Posterior cingulate gyrus (tissue), 11 donors: Measurements from ENCODE around the gene EPHA1.
"Not testable (repeated sequence)": the region's sequence is repeated elsewhere in the genome, so short reads cannot be mapped to it uniquely, and the experiment has no call there.

Experiments used
- DNase-seq, 10 donors: peaks; one replicate each; pipeline versions ENCODE4 v3.0.0 to v3.0.0-alpha.2; 2020 to 2021; ENCODE audit warnings: mixed read lengths in 3 of 10
- intact Hi-C: fragments of 100-400 bp; cut with DNase I; formaldehyde crosslinking; loops from one replicate; pipeline ENCODE4 v1.15.1; 2023

The EPHA1 gene

GRCh38 chr7:143407287-143408251, 1.1 kb downstream of the EPHA1 start:
- no peak for DNase-seq
- intact Hi-C loops = no loop called here

GRCh38 chr7:143406002-143406357, 2.7 kb downstream of the EPHA1 start:
- intact Hi-C loops = no loop called here
- no peak for DNase-seq

GRCh38 chr7:143405173-143406001, 3.3 kb downstream of the EPHA1 start:
- peak in 1 of 10 donors; percentile 33 for DNase-seq
- intact Hi-C loops = no loop called here

GRCh38 chr7:143402233-143402632, 6.4 kb downstream of the EPHA1 start:
- DNase-seq, intact Hi-C loops: not testable (repeated sequence)

GRCh38 chr7:143401265-143401664, 7.4 kb downstream of the EPHA1 start:
- intact Hi-C loops = no loop called here
- peak in 1 of 10 donors; percentile 83 for DNase-seq

GRCh38 chr7:143399642-143400041, 9.0 kb downstream of the EPHA1 start:
- intact Hi-C loops = no loop called here
- DNase-seq = peak in 1 of 10 donors; percentile 80

GRCh38 chr7:143399151-143399550, 9.5 kb downstream of the EPHA1 start:
- peak in 2 of 10 donors; percentile 43 to 52 for DNase-seq
- intact Hi-C loops = no loop called here

GRCh38 chr7:143398616-143399015, 10.0 kb downstream of the EPHA1 start:
- intact Hi-C loops = no loop called here

GRCh38 chr7:143397710-143398530, 10.7 kb downstream of the EPHA1 start:
- peak in 2 of 10 donors; percentile 57 to 71 for DNase-seq
- intact Hi-C loops = no loop called here

More at GRCh38 chr7:143398616-143399015, 10.0 kb downstream of the EPHA1 start:
- DNase-seq = peak in 2 of 10 donors; percentile 39 to 74

GRCh38 chr7:143396625-143397556, 11.8 kb downstream of the EPHA1 start:
- intact Hi-C loops = no loop called here
- DNase-seq = peak in 2 of 10 donors; percentile 79 to 81

- DNase-seq = peak in 2 of 10 donors; percentile 50 to 75
- intact Hi-C loops = no loop called here
These were observed 12.5 kb downstream of the EPHA1 start for GRCh38 chr7:143396182-143396581.

- intact Hi-C loops = no loop called here
- peak in 3 of 10 donors; percentile 47 to 87 (median 68) for DNase-seq
These were observed 13.2 kb downstream of the EPHA1 start for GRCh38 chr7:143395187-143396149.

GRCh38 chr7:143394777-143395176, 13.9 kb downstream of the EPHA1 start:
- peak in 2 of 10 donors; percentile 47 to 56 for DNase-seq
- intact Hi-C loops = no loop called here

GRCh38 chr7:143394068-143394467, 14.6 kb downstream of the EPHA1 start:
- DNase-seq = peak in 1 of 10 donors; percentile 16
- intact Hi-C loops = no loop called here

- DNase-seq = peak in 2 of 10 donors; percentile 44 to 82
- intact Hi-C loops = no loop called here
These were observed 15.2 kb downstream of the EPHA1 start for GRCh38 chr7:143393267-143394041.

- DNase-seq = peak in 1 of 10 donors; percentile 42
- intact Hi-C loops = no loop called here
These were observed 15.8 kb downstream of the EPHA1 start for GRCh38 chr7:143392875-143393266.

GRCh38 chr7:143392427-143392826, 16.2 kb downstream of the EPHA1 start:
- intact Hi-C loops = not testable (repeated sequence)
- DNase-seq = peak in 1 of 10 donors; percentile 51
